Measurements from ENCODE around the gene ZDHHC13.

The ZDHHC13 gene

GRCh38 chr11:19094859-19095258, 22.1 kb upstream of the ZDHHC13 start:
- no peak for TF ChIP-seq CTCF (IDR thresholded peaks at IDR 0.05)
- H3K27me3 ChIP-seq (ENCODE audit: control insufficient read depth, insufficient read depth, low read length) = no peaks in the 10 kb centered on the region
- no peaks in the 10 kb centered on the region for H3K4me1 ChIP-seq
- no peaks in the 10 kb centered on the region for H3K79me2 ChIP-seq
- no peaks in the 10 kb centered on the region for H3K9me3 ChIP-seq (ENCODE audit: control insufficient read depth, low read length)
- no peak overlapping the region for H3K27ac ChIP-seq
- H3K4me2 ChIP-seq (ENCODE audit: low read length) = no peak overlapping the region
- no peak overlapping the region for H2AFZ ChIP-seq
- H3K9ac ChIP-seq = no peak overlapping the region
- H3K36me3 ChIP-seq (ENCODE audit: control insufficient read depth, insufficient read depth, low read length) = no peaks in the 10 kb centered on the region
- no peak overlapping the region for H3K4me3 ChIP-seq (ENCODE audit: low read depth, low read length)

GRCh38 chr11:19099093-19099492, 17.9 kb upstream of the ZDHHC13 start:
- no peak overlapping the region for H3K27ac ChIP-seq
- H3K36me3 ChIP-seq (ENCODE audit: control insufficient read depth, insufficient read depth, low read length) = no peaks in the 10 kb centered on the region
- H3K79me2 ChIP-seq = no peaks in the 10 kb centered on the region
- H3K4me1 ChIP-seq = no peaks in the 10 kb centered on the region
- H3K4me3 ChIP-seq (ENCODE audit: low read depth, low read length) = no peak overlapping the region
- no peak overlapping the region for H2AFZ ChIP-seq
- H3K27me3 ChIP-seq (ENCODE audit: control insufficient read depth, insufficient read depth, low read length) = no peaks in the 10 kb centered on the region
- no peaks in the 10 kb centered on the region for H3K9me3 ChIP-seq (ENCODE audit: control insufficient read depth, low read length)
- H3K4me2 ChIP-seq (ENCODE audit: low read length) = no peak overlapping the region
- TF ChIP-seq CTCF (IDR thresholded peaks at IDR 0.05) = no peak
- no peak overlapping the region for H3K9ac ChIP-seq

GRCh38 chr11:19100885-19101284, 16.1 kb upstream of the ZDHHC13 start:
- no peak overlapping the region for H3K27ac ChIP-seq
- no peak overlapping the region for H3K4me2 ChIP-seq (ENCODE audit: low read length)
- H3K4me1 ChIP-seq = no peaks in the 10 kb centered on the region
- H3K36me3 ChIP-seq (ENCODE audit: control insufficient read depth, insufficient read depth, low read length) = no peaks in the 10 kb centered on the region
- no peak overlapping the region for H3K9ac ChIP-seq
- TF ChIP-seq CTCF (IDR thresholded peaks at IDR 0.05) = no peak
- no peaks in the 10 kb centered on the region for H3K27me3 ChIP-seq (ENCODE audit: control insufficient read depth, insufficient read depth, low read length)
- H3K4me3 ChIP-seq (ENCODE audit: low read depth, low read length) = no peak overlapping the region
- no peaks in the 10 kb centered on the region for H3K9me3 ChIP-seq (ENCODE audit: control insufficient read depth, low read length)
- H3K79me2 ChIP-seq = no peaks in the 10 kb centered on the region
- no peak overlapping the region for H2AFZ ChIP-seq

GRCh38 chr11:19101796-19102520, 15.0 kb upstream of the ZDHHC13 start:
- Histone ChIP-seq H3K36me3 (ENCODE audit: control insufficient read depth, insufficient read depth, low read length) (no peaks in the 10 kb centered on the region), H3K9ac (no peak overlapping the region), H3K4me1 (no peaks in the 10 kb centered on the region), H3K9me3 (ENCODE audit: control insufficient read depth, low read length) (no peaks in the 10 kb centered on the region), H3K79me2 (no peaks in the 10 kb centered on the region), H3K4me2 (ENCODE audit: low read length) (no peak overlapping the region), H2AFZ (no peak overlapping the region), H3K27ac (no peak overlapping the region), H3K4me3 (ENCODE audit: low read depth, low read length) (no peak overlapping the region), H3K27me3 (ENCODE audit: control insufficient read depth, insufficient read depth, low read length) (no peaks in the 10 kb centered on the region)
- TF ChIP-seq CTCF (IDR thresholded peaks at IDR 0.05) = no peak

GRCh38 chr11:19102521-19102900, 14.5 kb upstream of the ZDHHC13 start:
- Histone ChIP-seq H3K4me1 (no peaks in the 10 kb centered on the region), H2AFZ (no peak overlapping the region), H3K27ac (no peak overlapping the region), H3K36me3 (ENCODE audit: control insufficient read depth, insufficient read depth, low read length) (no peaks in the 10 kb centered on the region), H3K4me2 (ENCODE audit: low read length) (no peak overlapping the region), H3K79me2 (no peaks in the 10 kb centered on the region), H3K4me3 (ENCODE audit: low read depth, low read length) (no peak overlapping the region), H3K9me3 (ENCODE audit: control insufficient read depth, low read length) (no peaks in the 10 kb centered on the region), H3K27me3 (ENCODE audit: control insufficient read depth, insufficient read depth, low read length) (no peaks in the 10 kb centered on the region), H3K9ac (no peak overlapping the region)
- TF ChIP-seq CTCF (IDR thresholded peaks at IDR 0.05) = no peak
